HG03378 (cell line): ENCODE results near the gene PCDH9.

Source experiments
- ATAC-seq: cut with Tn5 transposase; IDR thresholded peaks from one replicate; pipeline ENCODE4 v1.9.1; 2021; ENCODE audit warnings: mild to moderate bottlenecking, moderate library complexity; ENCODE audit not compliant: unreplicated experiment

Gene PCDH9

GRCh38 chr13:67094952-67095351, 135.2 kb downstream of the PCDH9 start:
- ATAC-seq = no peak

GRCh38 chr13:67094078-67094477, 136.1 kb downstream of the PCDH9 start:
- no peak for ATAC-seq

- ATAC-seq = no peak
These were observed 138.5 kb downstream of the PCDH9 start for GRCh38 chr13:67091603-67092002.

- ATAC-seq = no peak
These were observed 139.3 kb downstream of the PCDH9 start for GRCh38 chr13:67090856-67091255.

GRCh38 chr13:67087527-67087926, 142.6 kb downstream of the PCDH9 start:
- no peak for ATAC-seq

GRCh38 chr13:67086260-67086659, 143.9 kb downstream of the PCDH9 start:
- no peak for ATAC-seq

- ATAC-seq = no peak
These were observed 146.1 kb downstream of the PCDH9 start for GRCh38 chr13:67084066-67084465.

- ATAC-seq = no peak
These were observed 146.6 kb downstream of the PCDH9 start for GRCh38 chr13:67083519-67083918.

- no peak for ATAC-seq
These were observed 149.8 kb downstream of the PCDH9 start for GRCh38 chr13:67080351-67080750.

- no peak for ATAC-seq
These were observed 152.1 kb downstream of the PCDH9 start for GRCh38 chr13:67078062-67078461.

- no peak for ATAC-seq
These were observed 153.0 kb downstream of the PCDH9 start for GRCh38 chr13:67077132-67077531.

GRCh38 chr13:67076378-67076777, 153.8 kb downstream of the PCDH9 start:
- ATAC-seq = no peak

GRCh38 chr13:67075239-67075638, 154.9 kb downstream of the PCDH9 start:
- no peak for ATAC-seq

- ATAC-seq = no peak
These were observed 158.1 kb downstream of the PCDH9 start for GRCh38 chr13:67071918-67072598.

GRCh38 chr13:67070306-67070705, 159.8 kb downstream of the PCDH9 start:
- no peak for ATAC-seq

GRCh38 chr13:67069117-67069767, 160.9 kb downstream of the PCDH9 start:
- ATAC-seq = no peak

GRCh38 chr13:67064920-67065319, 165.2 kb downstream of the PCDH9 start:
- ATAC-seq = no peak

GRCh38 chr13:67063036-67063435, 167.1 kb downstream of the PCDH9 start:
- no peak for ATAC-seq

- ATAC-seq = no peak
These were observed 168.0 kb downstream of the PCDH9 start for GRCh38 chr13:67062160-67062559.

- no peak for ATAC-seq
These were observed 168.4 kb downstream of the PCDH9 start for GRCh38 chr13:67061750-67062149.

- no peak for ATAC-seq
These were observed 177.3 kb downstream of the PCDH9 start for GRCh38 chr13:67052550-67053490.

- no peak for ATAC-seq
These were observed 180.4 kb downstream of the PCDH9 start for GRCh38 chr13:67049744-67050143.
